ENCODE results near the gene PDCD4.

The PDCD4 gene

DNA sequence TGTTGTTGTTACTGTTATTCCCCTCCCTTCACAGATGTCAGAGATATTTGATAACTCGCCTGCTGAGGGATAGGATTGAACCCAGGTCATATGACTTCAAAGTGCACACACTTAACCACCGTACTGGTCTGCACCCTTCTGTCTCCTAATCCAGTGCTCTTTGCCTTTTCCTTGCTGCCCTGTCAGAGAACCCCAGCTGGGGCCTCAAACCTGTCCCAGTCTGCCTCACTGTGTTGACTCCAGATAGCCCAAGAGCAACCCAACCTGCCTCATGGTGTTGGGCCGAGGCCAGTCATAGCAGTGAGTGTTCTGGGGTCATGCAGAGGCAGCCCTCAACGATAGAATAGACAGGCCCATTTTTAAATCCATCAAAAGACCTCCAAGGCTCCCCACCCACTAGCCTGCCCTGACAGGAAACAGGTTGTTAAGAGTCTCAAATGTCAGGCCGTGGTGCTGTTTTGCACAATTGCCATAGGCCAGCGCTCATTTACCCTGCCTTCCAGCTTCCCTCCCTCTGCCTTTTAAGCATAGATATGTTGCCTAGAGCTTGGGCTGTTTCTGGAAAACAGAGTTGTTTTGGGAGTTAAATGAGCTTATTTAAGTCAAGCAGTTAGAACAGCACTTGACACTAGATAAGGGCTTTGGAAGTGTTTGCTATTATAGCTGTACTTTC lies 37.0 kb upstream of the PDCD4 start:
- H3K4me3 ChIP-seq (ENCODE audit: low read depth, low read length): no peak overlapping the region
- TF ChIP-seq, protein P1, sequence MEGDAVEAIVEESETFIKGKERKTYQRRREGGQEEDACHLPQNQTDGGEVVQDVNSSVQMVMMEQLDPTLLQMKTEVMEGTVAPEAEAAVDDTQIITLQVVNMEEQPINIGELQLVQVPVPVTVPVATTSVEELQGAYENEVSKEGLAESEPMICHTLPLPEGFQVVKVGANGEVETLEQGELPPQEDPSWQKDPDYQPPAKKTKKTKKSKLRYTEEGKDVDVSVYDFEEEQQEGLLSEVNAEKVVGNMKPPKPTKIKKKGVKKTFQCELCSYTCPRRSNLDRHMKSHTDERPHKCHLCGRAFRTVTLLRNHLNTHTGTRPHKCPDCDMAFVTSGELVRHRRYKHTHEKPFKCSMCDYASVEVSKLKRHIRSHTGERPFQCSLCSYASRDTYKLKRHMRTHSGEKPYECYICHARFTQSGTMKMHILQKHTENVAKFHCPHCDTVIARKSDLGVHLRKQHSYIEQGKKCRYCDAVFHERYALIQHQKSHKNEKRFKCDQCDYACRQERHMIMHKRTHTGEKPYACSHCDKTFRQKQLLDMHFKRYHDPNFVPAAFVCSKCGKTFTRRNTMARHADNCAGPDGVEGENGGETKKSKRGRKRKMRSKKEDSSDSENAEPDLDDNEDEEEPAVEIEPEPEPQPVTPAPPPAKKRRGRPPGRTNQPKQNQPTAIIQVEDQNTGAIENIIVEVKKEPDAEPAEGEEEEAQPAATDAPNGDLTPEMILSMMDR (IDR thresholded peaks at IDR 0.05; ENCODE audit: low read depth, low read length, missing control alignments): no peak
- DNase-seq (ENCODE audit: low read depth): no peak

DNA sequence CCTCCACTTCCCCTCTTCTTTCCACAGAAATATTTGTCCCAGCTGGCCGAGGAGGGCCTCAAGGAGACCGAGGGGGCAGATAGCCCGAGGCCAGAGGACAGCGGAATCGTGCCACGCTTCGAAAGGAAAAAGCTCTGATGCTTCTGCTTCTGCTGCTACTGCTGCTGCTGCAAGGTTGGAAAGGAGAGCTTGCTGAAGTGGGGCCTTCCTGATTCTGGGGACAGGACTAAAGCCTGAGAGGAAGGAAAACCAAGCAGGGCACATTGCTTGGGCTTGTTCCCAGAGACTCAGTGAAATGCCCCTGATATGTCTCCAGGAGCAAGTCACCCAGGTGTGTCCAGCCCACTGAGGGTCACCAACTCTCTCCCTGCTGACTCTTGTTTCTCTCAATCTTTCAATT lies 35.9 kb upstream of the PDCD4 start:
- no peak overlapping the region for H3K4me3 ChIP-seq (ENCODE audit: low read depth, low read length)
- TF ChIP-seq, protein P1 (IDR thresholded peaks at IDR 0.05; ENCODE audit: low read depth, low read length, missing control alignments): no peak

DNA sequence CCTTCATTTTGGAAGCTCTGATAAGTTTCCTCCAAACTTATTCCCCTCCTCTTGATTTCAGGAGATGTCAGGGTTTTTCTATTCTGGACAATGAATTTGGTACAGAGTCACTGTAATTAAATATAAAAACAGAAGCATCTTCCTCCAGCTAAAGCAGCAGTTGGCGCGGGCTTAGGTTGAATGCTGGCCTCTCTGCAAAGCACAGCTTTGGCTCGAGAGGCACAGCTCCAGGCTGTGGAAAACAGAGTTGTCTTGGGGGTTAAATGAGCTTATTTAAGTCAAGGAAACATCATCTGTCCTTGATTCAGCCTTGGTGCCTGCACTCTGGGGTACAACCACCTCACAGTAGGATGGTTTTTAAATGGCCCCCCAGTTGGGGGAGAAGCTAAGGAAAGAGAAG lies 35.0 kb upstream of the PDCD4 start:
- H3K4me3 ChIP-seq (ENCODE audit: low read depth, low read length): no peak overlapping the region
- TF ChIP-seq, protein P1 (IDR thresholded peaks at IDR 0.05; ENCODE audit: low read depth, low read length, missing control alignments): no peak
- no peak for DNase-seq (ENCODE audit: low read depth)

More for the DNA sequence above, 35.9 kb upstream of the PDCD4 start:
- no peak for DNase-seq (ENCODE audit: low read depth)

DNA sequence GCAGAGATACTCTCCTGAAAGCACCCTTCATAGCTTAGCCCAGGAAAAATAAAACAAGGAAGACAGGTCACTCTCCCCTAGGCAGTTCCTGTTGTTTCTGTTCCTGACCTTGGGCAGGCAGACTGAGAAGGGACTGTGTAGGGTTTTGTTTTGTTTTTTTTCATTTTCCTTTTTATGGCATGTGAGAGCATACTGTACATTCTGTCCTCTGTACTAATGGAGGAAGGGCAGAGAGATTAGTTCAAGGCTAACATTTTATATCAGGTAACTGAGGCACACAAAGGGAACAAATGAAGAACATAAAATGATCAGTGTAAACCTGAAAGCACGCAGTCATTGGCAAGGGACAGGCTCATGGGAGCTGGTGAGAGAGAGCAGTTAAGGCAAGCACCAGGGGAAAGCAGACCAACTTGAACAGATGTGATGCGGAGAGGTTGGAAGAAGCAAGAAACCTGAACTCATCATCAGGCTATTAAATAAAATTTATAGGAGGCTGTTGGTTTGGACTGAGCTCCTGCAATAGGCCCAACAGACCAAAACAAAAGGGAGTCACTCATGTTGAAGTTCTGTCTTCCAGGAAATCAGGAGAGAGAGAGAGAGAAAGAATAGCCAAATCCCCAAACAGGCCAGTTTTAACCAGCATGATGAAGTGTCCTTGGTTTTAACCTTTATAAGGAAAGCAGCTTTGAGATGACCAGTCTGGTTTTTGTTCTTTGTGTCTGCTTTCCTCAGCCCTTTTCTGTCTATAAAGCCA lies 34.1 kb upstream of the PDCD4 start:
- TF ChIP-seq, protein P1 (IDR thresholded peaks at IDR 0.05; ENCODE audit: low read depth, low read length, missing control alignments): no peak
- DNase-seq (ENCODE audit: low read depth): no peak
- no peak overlapping the region for H3K4me3 ChIP-seq (ENCODE audit: low read depth, low read length)

DNA sequence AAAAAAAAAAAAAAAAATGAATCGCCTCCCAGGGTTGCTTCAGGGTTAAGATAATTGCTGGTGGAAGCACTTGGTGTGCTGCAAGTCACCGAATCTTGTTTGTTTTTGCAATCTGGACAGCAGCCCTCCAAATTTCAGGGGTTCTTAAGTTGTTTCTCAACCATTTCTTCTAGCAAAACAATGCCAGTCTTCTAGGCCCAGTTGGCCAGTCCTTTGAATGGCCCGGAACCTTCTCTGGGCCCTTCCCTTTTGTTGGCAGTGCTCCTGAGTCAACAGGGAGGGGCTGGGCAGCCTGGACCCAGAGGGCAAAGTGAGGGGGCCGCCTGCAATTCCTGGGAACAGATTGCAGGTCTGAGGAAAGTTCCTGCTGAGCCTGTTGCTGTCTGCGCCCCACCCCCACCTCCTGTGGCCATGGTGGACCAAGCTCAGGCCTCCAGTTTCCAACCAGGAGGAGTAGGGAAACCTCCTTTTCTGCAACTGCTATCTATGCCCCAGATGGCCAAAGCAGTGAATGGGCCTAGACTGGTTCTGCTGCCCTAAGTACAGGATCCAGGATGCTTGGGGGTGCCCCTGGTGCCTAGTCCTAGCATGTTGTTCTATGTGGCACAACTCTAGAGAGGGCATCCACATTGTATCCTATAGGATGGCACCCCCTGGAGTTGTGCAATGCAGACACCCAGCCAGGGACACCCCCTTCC lies 31.4 kb upstream of the PDCD4 start:
- DNase-seq (ENCODE audit: low read depth): no peak
- TF ChIP-seq, protein P1 (IDR thresholded peaks at IDR 0.05; ENCODE audit: low read depth, low read length, missing control alignments): no peak

DNA sequence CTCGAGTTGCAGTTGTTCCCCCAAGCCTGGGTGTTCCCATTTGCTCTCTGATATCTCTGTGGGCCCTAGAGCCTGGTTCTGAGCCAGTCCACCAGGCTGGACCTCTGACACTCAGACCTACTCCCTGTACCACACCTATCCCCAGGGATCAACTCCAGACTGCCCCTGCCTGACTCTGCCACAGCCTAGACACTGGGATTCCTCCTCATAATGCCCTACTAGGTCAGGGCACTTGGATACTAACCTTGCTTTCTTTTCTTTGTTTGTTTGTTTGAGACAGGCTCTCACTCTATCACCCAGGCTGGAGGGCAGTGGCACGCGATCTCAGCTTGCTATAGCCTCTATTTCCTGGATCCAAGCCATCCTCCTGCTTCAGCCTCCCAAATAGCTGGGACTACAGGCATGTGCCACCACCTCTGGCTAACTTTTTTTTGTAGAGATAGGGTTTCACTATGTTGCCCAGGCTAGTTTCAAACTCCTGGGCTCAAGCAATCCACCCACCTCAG lies 30.8 kb upstream of the PDCD4 start:
- H3K4me3 ChIP-seq (ENCODE audit: low read depth, low read length): no peak overlapping the region
- no peak for DNase-seq (ENCODE audit: low read depth)

More for the DNA sequence above, 31.4 kb upstream of the PDCD4 start:
- no peak overlapping the region for H3K4me3 ChIP-seq (ENCODE audit: low read depth, low read length)

More for the DNA sequence above, 30.8 kb upstream of the PDCD4 start:
- TF ChIP-seq, protein P1 (IDR thresholded peaks at IDR 0.05; ENCODE audit: low read depth, low read length, missing control alignments): no peak
